SJSA1 (cell line): Measurements from ENCODE around the gene ROBO1. TPM values are rescaled to one million over a fixed set of nuclear protein-coding genes. Genes with fewer than 3 reads are reported as not detected.
"Not testable (repeated sequence)": the region's sequence is repeated elsewhere in the genome, so short reads cannot be mapped to it uniquely, and the experiment has no call there.

Experiments used
- DNase-seq, 2 experiments: peaks; one replicate each; pipeline ENCODE4 v3.0.0-alpha.2; 2015 to 2020; ENCODE audit warnings: low spot score in 2 of 2, low read depth in 1 of 2
- H3K27ac ChIP-seq: fragments of 250-450 bp; sonication (Bioruptor Pico); 2 replicates; pipeline ENCODE4 v1.5.1; 2020; ENCODE audit warnings: mild to moderate bottlenecking, moderate library complexity
- H3K27me3 ChIP-seq: fragments of 250-450 bp; sonication (Bioruptor Pico); replicated peaks from 2 replicates; pipeline ENCODE4 v1.5.1; 2020; ENCODE audit warnings: mild to moderate bottlenecking, moderate library complexity
- H3K36me3 ChIP-seq: fragments of 250-450 bp; sonication (Bioruptor Pico); 2 replicates; pipeline ENCODE4 v1.5.1; 2020; ENCODE audit warnings: mild to moderate bottlenecking
- H3K4me1 ChIP-seq: fragments of 250-450 bp; sonication (Bioruptor Pico); replicated peaks from 2 replicates; pipeline ENCODE4 v1.6.1; 2021; ENCODE audit warnings: mild to moderate bottlenecking
- H3K4me3 ChIP-seq: fragments of 250-450 bp; sonication (Bioruptor Pico); 2 replicates; pipeline ENCODE4 v1.5.1; 2020; ENCODE audit warnings: mild to moderate bottlenecking
- H3K9me3 ChIP-seq: fragments of 250-450 bp; sonication (Bioruptor Pico); replicated peaks from 2 replicates; pipeline ENCODE4 v1.5.1; 2020; ENCODE audit warnings: mild to moderate bottlenecking
- total RNA-seq: library from RNA; depleted of rRNA; stranded (reverse); fragments of >200 nt; shearing (Covaris generic); gene quantifications from 2 replicates; pipeline ENCODE4 v1.2.3, GENCODE V29; 2014

ROBO1 gene
- total RNA-seq, 1 experiment from 2014 or later: 38.9 TPM

DNA sequence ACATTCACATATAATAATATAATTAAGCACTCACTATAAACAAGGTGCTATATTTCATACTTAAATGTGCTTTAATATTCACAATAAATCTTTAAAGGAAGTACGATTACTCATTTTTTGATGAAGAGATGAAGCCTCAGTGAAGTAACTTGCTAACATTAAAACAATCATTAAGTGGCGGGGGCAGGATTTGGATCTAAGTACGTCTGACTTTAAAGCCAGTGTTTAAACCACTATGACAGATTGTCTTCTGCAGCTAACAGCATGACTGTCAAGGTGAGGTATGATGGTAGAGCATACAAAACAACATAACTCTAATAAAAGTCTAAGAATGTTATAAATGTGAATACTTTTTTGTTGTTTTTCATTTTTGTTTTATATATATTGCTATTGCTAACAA is 862.1 kb downstream of the ROBO1 start:
- Histone ChIP-seq H3K27ac (no peak overlapping the region), H3K27me3 (no peaks in the 10 kb centered on the region), H3K4me3 (no peak overlapping the region), H3K4me1 (peaks cover 6% of the 10 kb centered on the region; the same call in 1 of the 2 replicates), H3K36me3 (no peaks in the 10 kb centered on the region), H3K9me3 (no peaks in the 10 kb centered on the region)
- no peak for DNase-seq

DNA sequence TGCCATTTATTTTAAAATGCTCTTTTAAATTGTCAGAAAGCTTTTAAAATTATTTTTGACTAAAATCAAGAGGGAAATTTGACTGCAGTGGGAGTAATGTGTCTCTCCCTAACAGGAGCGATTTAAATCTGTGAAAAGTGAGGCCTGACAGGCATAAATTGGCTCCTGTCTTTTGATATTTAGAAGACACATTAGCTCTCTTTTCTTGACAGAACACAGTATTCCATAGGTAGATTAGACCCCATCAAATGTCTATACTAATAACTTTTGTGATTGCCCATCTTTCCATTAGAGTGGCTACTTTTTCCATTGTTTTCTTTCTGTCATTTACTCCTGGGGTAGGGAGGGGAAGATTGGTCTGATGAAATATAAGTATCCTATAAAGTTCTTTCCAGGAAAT is 866.3 kb downstream of the ROBO1 start:
- Histone ChIP-seq H3K27me3 (no peaks in the 10 kb centered on the region), H3K27ac (no peak overlapping the region), H3K4me1 (no peaks in the 10 kb centered on the region), H3K4me3 (no peak overlapping the region), H3K36me3 (no peaks in the 10 kb centered on the region), H3K9me3 (no peaks in the 10 kb centered on the region)
- no peak for DNase-seq

DNA sequence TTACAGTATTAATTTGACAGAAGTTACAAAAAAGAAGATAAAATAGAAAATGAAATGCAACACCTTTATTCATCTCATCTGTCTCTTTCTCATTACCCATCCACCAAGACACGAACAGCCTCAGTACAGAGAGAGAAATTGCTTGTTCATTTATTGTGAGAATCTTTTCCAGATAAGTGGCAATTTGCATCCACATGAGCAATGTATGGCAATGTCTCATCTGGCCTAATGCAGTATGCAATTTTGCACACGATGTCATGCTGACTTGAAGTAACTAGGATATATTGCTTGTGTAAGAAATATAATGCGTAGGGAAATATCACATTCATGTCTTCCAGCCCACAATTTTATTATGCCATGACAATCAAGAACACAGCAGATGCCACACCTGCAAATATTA is 866.9 kb downstream of the ROBO1 start:
- Histone ChIP-seq H3K27ac (no peak overlapping the region), H3K36me3 (no peaks in the 10 kb centered on the region), H3K4me1 (no peaks in the 10 kb centered on the region), H3K4me3 (no peak overlapping the region), H3K27me3 (no peaks in the 10 kb centered on the region), H3K9me3 (no peaks in the 10 kb centered on the region)
- DNase-seq: no peak

DNA sequence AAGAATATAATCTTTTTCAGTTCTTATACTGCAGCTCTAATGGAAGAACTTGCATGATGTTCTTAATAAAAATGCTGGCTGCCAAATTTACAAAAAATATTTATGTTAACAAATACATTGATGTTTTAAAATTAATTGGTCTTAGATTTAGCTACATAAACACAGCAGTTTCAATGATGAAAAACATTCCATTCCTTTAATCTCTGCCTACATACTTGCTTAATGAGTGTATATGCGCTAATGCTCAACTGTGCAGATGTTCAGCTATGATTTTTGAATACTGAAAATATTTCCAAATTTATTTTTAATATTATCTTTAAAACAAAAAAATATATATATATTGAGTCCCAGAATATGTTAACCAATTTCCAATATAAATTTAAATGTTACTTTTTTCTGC is 867.4 kb downstream of the ROBO1 start:
- Histone ChIP-seq H3K4me1 (no peaks in the 10 kb centered on the region), H3K9me3 (no peaks in the 10 kb centered on the region), H3K4me3 (no peak overlapping the region), H3K27me3 (no peaks in the 10 kb centered on the region), H3K27ac (no peak overlapping the region), H3K36me3 (no peaks in the 10 kb centered on the region)
- no peak for DNase-seq

DNA sequence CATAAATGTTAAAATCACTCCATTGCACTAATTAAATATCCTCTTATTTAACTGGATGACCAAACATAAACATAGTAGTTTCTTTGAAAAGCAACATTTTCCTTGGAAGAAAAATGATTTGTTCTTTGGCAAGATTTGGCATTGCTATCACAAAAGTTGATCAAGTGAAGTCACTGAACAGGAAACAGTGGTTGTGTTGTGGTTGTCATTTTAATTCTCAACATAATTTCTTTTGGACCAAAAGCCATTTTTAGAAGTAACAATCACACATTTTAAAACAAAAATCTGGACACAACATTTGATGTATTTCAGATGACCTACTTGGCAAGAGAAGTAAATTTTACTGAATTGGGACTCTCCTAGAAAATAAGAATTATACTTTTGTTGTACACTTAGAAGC is 872.3 kb downstream of the ROBO1 start:
- no peak overlapping the region for H3K4me3 ChIP-seq
- DNase-seq: no peak
- no peak overlapping the region for H3K27ac ChIP-seq
- H3K27me3 ChIP-seq: no peaks in the 10 kb centered on the region
- no peaks in the 10 kb centered on the region for H3K9me3 ChIP-seq
- H3K4me1 ChIP-seq: no peaks in the 10 kb centered on the region
- no peaks in the 10 kb centered on the region for H3K36me3 ChIP-seq

DNA sequence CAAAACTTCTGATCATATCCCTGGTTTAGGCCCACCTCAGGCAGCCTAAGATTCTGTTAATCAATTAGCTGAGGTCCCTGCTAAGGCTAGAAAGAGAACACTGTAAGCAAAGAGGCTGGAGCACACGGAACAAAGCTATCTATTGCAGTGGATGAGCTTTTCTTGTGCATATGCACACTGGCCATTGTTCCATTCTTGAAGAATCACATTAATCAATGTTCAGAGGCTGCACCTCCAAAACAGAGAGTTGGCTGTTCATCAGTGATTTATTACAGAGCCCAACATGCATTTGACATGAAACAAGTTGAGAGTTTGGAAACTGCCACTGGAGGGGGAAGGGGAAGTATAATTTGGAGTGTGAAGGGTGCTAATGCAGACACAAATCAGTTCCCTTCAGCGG is 873.0 kb downstream of the ROBO1 start:
- H3K4me1 ChIP-seq: no peaks in the 10 kb centered on the region
- H3K27ac ChIP-seq: no peak overlapping the region
- H3K36me3 ChIP-seq: no peaks in the 10 kb centered on the region
- H3K4me3 ChIP-seq: no peak overlapping the region
- DNase-seq: no peak
- no peaks in the 10 kb centered on the region for H3K9me3 ChIP-seq
- no peaks in the 10 kb centered on the region for H3K27me3 ChIP-seq

DNA sequence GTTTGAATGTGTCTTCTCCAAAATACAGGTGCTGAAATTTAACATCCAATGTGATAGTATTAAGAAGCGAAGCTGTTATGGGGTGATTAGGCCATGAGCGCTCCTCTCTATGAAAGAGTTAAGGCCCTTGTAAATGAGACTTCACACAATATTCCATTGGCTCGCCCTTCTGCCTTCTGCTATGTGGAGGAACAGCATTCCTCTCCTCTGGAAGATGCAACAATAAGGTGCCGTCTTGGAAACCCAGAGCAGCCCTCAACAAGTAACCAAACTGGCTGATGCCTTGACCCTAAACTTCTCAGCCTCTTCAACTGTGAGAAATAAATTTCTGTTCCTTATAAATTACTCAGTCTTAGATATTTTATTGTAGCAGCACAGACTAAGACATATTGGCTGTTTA is 874.6 kb downstream of the ROBO1 start:
- DNase-seq: no peak
- Histone ChIP-seq H3K27me3 (no peaks in the 10 kb centered on the region), H3K9me3 (no peaks in the 10 kb centered on the region), H3K4me1 (peaks cover 11% of the 10 kb centered on the region), H3K4me3 (no peak overlapping the region), H3K36me3 (no peaks in the 10 kb centered on the region), H3K27ac (no peak overlapping the region)

DNA sequence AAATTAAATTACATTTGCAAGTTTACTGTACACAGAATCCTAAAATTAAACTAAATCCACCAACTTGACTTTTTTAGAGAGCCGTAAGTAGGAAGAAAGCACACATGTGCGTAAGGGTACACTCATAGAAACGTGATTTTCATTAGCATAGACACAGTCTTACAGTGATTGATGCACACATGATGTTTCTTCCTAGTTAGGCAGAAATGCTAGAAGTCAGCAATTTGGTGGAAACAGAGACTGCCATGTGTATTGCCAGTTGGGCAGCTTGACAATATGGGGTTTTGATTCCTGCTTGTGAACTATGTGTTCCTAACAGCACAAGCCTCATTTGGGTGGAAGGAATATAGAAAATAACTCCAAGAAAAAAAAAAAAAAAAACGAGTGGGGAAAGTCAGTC is 878.5 kb downstream of the ROBO1 start:
- Histone ChIP-seq H3K27me3 (no peaks in the 10 kb centered on the region), H3K4me3 (no peak overlapping the region), H3K9me3 (no peaks in the 10 kb centered on the region), H3K4me1 (peaks cover 27% of the 10 kb centered on the region), H3K27ac (no peak overlapping the region), H3K36me3 (no peaks in the 10 kb centered on the region)
- no peak for DNase-seq

DNA sequence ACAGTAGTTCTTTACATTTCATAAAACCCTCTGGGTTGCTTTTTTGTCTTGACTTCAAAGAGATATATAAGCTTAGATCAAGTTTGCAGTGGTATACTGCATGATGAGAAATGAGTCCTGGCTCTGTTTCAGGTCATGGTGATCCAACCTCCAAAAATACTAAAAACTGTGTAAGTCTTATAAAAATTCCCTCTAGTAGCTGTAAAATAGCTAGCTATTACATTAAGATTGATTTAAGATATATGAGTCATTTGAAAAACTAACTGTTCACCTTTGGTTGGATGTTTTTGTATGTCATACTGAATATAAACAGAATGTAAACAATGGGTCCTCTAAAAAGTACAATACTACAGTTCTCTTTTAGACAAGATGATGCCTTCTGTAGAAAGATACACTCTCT is 879.2 kb downstream of the ROBO1 start:
- Histone ChIP-seq H3K4me1 (peaks cover 27% of the 10 kb centered on the region), H3K4me3 (no peak overlapping the region), H3K27ac (peak overlapping the region; percentile 47), H3K9me3 (no peaks in the 10 kb centered on the region), H3K27me3 (no peaks in the 10 kb centered on the region), H3K36me3 (no peaks in the 10 kb centered on the region)
- DNase-seq: peak in 1 of 2 experiments; percentile 33

DNA sequence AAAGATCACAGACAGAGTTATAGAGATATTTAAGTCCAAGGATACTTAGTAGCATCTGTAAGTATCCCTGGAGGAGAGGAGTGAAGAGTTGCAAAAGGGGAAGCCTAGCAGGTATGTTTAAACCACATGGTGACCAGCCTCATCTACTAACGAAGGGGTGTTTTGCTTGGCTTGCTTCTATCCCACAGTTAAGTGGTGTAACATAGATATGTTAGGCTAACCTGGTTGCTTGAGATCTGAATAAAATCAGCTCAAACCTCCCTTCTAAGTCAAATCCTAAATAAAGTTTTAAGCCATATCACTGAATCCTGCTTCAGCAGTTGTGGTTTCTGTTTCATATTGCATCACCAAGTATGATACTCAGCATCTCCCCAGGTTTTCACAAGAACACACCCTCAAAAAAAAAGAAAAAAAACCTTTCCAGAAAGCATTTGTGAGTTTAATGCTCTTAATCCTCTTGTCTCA is 880.2 kb downstream of the ROBO1 start:
- H3K9me3 ChIP-seq: no peaks in the 10 kb centered on the region
- no peaks in the 10 kb centered on the region for H3K36me3 ChIP-seq
- H3K27me3 ChIP-seq: no peaks in the 10 kb centered on the region
- H3K4me3 ChIP-seq: no peak overlapping the region
- peak overlapping the region; percentile 47 for H3K27ac ChIP-seq
- peaks cover 27% of the 10 kb centered on the region for H3K4me1 ChIP-seq
- DNase-seq: peak in 1 of 2 experiments; percentile 21

DNA sequence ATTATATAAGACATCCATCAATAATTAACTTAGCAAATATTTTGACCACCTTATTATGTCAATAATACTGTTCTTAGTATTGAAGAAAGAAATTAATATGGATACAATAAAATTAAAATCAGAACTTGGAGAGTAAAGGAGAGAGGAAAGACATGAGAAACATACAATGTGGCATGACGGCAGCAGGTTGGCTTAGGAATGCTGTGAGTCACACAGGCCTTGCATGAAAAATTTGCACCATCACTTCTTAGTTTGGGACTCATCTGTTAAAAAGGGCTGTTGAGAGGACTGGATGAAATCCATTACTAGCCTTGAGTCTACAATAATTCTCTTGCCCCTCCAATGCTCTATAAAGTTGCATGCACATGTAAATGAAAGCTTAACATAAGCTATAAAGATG is 880.8 kb downstream of the ROBO1 start:
- H3K4me3 ChIP-seq: no peak overlapping the region
- H3K4me1 ChIP-seq: peaks cover 28% of the 10 kb centered on the region
- peak; percentile 50 for DNase-seq
- H3K9me3 ChIP-seq: no peaks in the 10 kb centered on the region
- H3K27ac ChIP-seq: peak overlapping the region; percentile 47
- H3K36me3 ChIP-seq: no peaks in the 10 kb centered on the region
- no peaks in the 10 kb centered on the region for H3K27me3 ChIP-seq

DNA sequence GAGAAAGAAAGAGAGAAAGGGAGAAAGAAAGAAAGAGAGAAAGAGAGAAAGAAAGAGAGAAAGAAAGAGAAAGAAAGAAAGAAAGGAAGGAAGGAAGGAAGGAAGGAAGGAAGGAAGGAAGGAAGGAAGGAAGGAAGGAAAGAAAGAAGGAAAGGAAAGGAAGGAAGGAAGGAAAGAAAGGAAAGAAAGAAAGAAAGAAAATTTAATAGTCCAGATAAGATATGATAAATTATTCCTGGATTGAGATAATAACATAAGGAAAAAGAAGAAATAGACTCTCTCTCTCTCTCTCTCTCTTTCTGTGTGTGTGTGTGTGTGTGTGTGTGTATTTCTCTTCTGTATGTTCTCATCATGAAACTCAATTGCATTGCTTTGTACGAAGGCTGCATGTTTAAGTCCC is 883.2 kb downstream of the ROBO1 start:
- DNase-seq, H3K36me3 ChIP-seq, H3K4me3 ChIP-seq, H3K27ac ChIP-seq, H3K27me3 ChIP-seq, H3K9me3 ChIP-seq: not testable (repeated sequence)
- peaks cover 46% of the 10 kb centered on the region for H3K4me1 ChIP-seq

DNA sequence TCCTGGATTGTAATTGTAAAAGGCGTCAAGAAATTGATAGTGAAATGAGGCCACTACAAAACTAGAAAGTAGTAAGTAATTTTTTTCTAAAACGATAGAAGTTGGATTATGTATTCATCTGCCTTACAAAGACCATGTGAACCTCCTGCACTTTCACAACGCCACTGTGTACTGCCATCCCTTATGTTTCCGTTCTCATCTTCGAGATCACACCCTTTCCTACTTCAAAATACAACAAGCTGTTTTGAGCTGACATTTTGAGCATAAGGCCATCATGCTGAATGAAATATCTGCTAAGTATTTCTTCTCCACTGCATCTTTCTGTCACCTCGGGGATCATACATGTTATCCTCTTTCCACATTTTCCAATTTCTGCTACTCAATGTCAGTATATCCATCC is 885.5 kb downstream of the ROBO1 start:
- Histone ChIP-seq H3K27me3 (no peaks in the 10 kb centered on the region), H3K9me3 (no peaks in the 10 kb centered on the region), H3K36me3 (no peaks in the 10 kb centered on the region), H3K4me1 (peaks cover 44% of the 10 kb centered on the region), H3K4me3 (no peak overlapping the region), H3K27ac (peak overlapping the region; percentile 84)
- DNase-seq: no peak

DNA sequence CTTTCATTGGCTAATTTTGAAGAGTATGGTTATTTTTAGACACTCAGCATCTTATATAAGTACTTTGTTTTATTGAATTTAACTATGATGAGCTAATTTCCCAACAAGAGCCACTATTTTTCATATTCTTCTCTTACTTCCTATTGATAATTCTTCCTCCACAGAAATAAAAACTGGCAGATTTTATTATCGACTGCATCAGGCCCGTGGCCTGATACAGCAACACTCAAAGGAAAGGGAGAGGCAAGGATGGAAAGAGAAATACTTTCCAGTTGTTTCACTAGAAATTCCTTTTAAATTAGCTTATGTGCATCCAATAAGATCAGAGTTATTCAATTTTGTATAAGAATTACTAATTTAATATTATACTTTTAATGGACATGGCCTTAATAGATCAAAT is 886.3 kb downstream of the ROBO1 start:
- Histone ChIP-seq H3K4me3 (no peak overlapping the region), H3K27me3 (no peaks in the 10 kb centered on the region), H3K9me3 (no peaks in the 10 kb centered on the region), H3K36me3 (no peaks in the 10 kb centered on the region), H3K27ac (peak overlapping the region; percentile 84), H3K4me1 (peaks cover 38% of the 10 kb centered on the region)
- DNase-seq: no peak
